GM23338 (cell line): ENCODE measurements around the gene CLEC12A. TPM values are rescaled to one million over a fixed set of nuclear protein-coding genes. Genes with fewer than 3 reads are reported as not detected.

ENCODE experiments used
- ATAC-seq: fragments of 200-7000 bp; cut with Tn5 transposase; 3 replicates; pipeline ENCODE4 v1.9.1; 2020
- DNase-seq: peaks from one replicate; pipeline ENCODE4 v3.0.0-alpha.2; 2015; ENCODE audit warnings: low spot score
- H2AFZ ChIP-seq: fragments of 200-600 bp; sonication (generic); 2 replicates; pipeline ENCODE4 v1.8.0; 2016; ENCODE audit warnings: antibody characterized with exemption, mild to moderate bottlenecking, moderate library complexity
- H3F3A ChIP-seq: fragments of 200-600 bp; sonication (generic); replicated peaks from 2 replicates; pipeline ENCODE4 v1.8.0; 2017; ENCODE audit warnings: antibody characterized with exemption, mixed run types, low read depth
- H3K27ac ChIP-seq: fragments of 200-600 bp; sonication (generic); 2 replicates; pipeline ENCODE4 v1.6.1; 2016; ENCODE audit warnings: low read depth
- H3K27me3 ChIP-seq: fragments of 200-600 bp; sonication (generic); 2 replicates; pipeline ENCODE4 v1.8.0; 2016; ENCODE audit warnings: mild to moderate bottlenecking, mixed run types, moderate library complexity; ENCODE audit not compliant: insufficient read depth
- H3K36me3 ChIP-seq: fragments of 200-600 bp; sonication (generic); 2 replicates; pipeline ENCODE4 v1.8.0; 2016; ENCODE audit warnings: mild to moderate bottlenecking; ENCODE audit not compliant: insufficient read depth
- H3K4me1 ChIP-seq: fragments of 200-600 bp; sonication (generic); 2 replicates; pipeline ENCODE4 v1.8.0; 2016; ENCODE audit warnings: mild to moderate bottlenecking, moderate library complexity; ENCODE audit not compliant: insufficient read depth
- H3K4me2 ChIP-seq: fragments of 200-600 bp; sonication (generic); 2 replicates; pipeline ENCODE4 v1.7.1; 2017; ENCODE audit warnings: mixed run types
- H3K4me3 ChIP-seq: fragments of 200-600 bp; sonication (generic); 2 replicates; pipeline ENCODE4 v1.6.1; 2016; ENCODE audit warnings: mixed run types
- H3K79me2 ChIP-seq: fragments of 200-600 bp; sonication (generic); replicated peaks from 2 replicates; pipeline ENCODE4 v1.8.0; 2017; ENCODE audit warnings: mild to moderate bottlenecking; ENCODE audit not compliant: insufficient read depth
- H3K9me2 ChIP-seq: fragments of 200-600 bp; sonication (generic); 2 replicates; pipeline ENCODE4 v1.8.0; 2017; ENCODE audit not compliant: insufficient read depth
- H4K20me1 ChIP-seq: fragments of 200-600 bp; sonication (generic); replicated peaks from 2 replicates; pipeline ENCODE4 v1.8.0; 2017; ENCODE audit warnings: mild to moderate bottlenecking; ENCODE audit not compliant: insufficient read depth
- H3K27ac Mint-ChIP-seq: 2 replicates; pipeline ENCODE4 v1.8.0; 2020; ENCODE audit warnings: inconsistent platforms, mild to moderate bottlenecking, moderate library complexity, mixed read lengths
- H3K27me3 Mint-ChIP-seq: 3 replicates; pipeline ENCODE4 v1.8.0; 2022; ENCODE audit warnings: low read depth, mild to moderate bottlenecking, moderate library complexity, mixed read lengths, inconsistent platforms; ENCODE audit not compliant: insufficient read depth, poor library complexity
- H3K36me3 Mint-ChIP-seq: 3 replicates; pipeline ENCODE4 v1.8.0; 2021; ENCODE audit warnings: low read depth, mild to moderate bottlenecking, inconsistent platforms, moderate library complexity, mixed read lengths
- H3K4me1 Mint-ChIP-seq: 3 replicates; pipeline ENCODE4 v1.8.0; 2020; ENCODE audit warnings: mild to moderate bottlenecking, inconsistent platforms, mixed read lengths
- H3K4me3 Mint-ChIP-seq: 3 replicates; pipeline ENCODE4 v1.8.0; 2021; ENCODE audit warnings: moderate library complexity, mild to moderate bottlenecking, inconsistent platforms, mixed read lengths
- H3K9me3 Mint-ChIP-seq: 3 replicates; pipeline ENCODE4 v1.8.0; 2020; ENCODE audit warnings: moderate library complexity, mild to moderate bottlenecking, inconsistent platforms, mixed read lengths
- CREB1 ChIP-seq: fragments of 250-450 bp; sonication (Bioruptor Pico); IDR thresholded peaks from 2 replicates; pipeline ENCODE4 v1.5.0; 2020; ENCODE audit warnings: low read depth, mild to moderate bottlenecking, moderate library complexity
- EZH2phosphoT487 ChIP-seq: fragments of 200-600 bp; sonication (generic); IDR thresholded peaks from one replicate; pipeline ENCODE4 v1.8.1; 2018; ENCODE audit warnings: antibody characterized with exemption; ENCODE audit not compliant: unreplicated experiment
- JUNB ChIP-seq: IDR thresholded peaks from one replicate; pipeline ENCODE4 v1.6.1; 2016; ENCODE audit warnings: antibody characterized with exemption; ENCODE audit not compliant: unreplicated experiment
- NANOG ChIP-seq: IDR thresholded peaks from 2 replicates; pipeline ENCODE4 v1.6.1; 2016; ENCODE audit warnings: antibody characterized with exemption, borderline replicate concordance
- POLR2AphosphoS5 ChIP-seq: IDR thresholded peaks from 2 replicates; pipeline ENCODE4 v1.6.1; 2016; ENCODE audit warnings: antibody characterized with exemption, low read depth
- STAT1 ChIP-seq: IDR thresholded peaks from one replicate; pipeline ENCODE4 v1.6.1; 2016; ENCODE audit warnings: antibody characterized with exemption; ENCODE audit not compliant: unreplicated experiment
- ZNF114 ChIP-seq: fragments of 250-450 bp; sonication (Bioruptor Pico); IDR thresholded peaks from 2 replicates; pipeline ENCODE4 v1.5.0; 2020; ENCODE audit warnings: mild to moderate bottlenecking, moderate library complexity
- ZNF331 ChIP-seq: fragments of 250-450 bp; sonication (Bioruptor Pico); IDR thresholded peaks from 2 replicates; pipeline ENCODE4 v1.5.0; 2020; ENCODE audit warnings: low read depth, mild to moderate bottlenecking, moderate library complexity
- ZNF462 ChIP-seq: fragments of 250-450 bp; sonication (Bioruptor Pico); IDR thresholded peaks from 2 replicates; pipeline ENCODE4 v1.5.0; 2020; ENCODE audit warnings: mild to moderate bottlenecking, moderate library complexity
- polyA plus RNA-seq: library from polyadenylated mRNA; unstranded; fragments of >200 nt; fragmentation: Nextera tagmentation; extraction: Ambion mirVana; gene quantifications from 2 replicates; pipeline ENCODE4 v1.2.1, GENCODE V29; 2016
- total RNA-seq: library from RNA; depleted of rRNA; stranded (reverse); fragments of >200 nt; shearing (Covaris generic); gene quantifications from 2 replicates; pipeline ENCODE4 v1.2.3, GENCODE V29; 2014
- TF ChIP-seq, protein P1 (sequence below): IDR thresholded peaks from 2 replicates; pipeline ENCODE4 v1.6.1; 2016; ENCODE audit warnings: antibody characterized with exemption
- TF ChIP-seq, protein P2 (sequence below): IDR thresholded peaks from one replicate; pipeline ENCODE4 v1.6.1; 2018; ENCODE audit warnings: antibody characterized with exemption; ENCODE audit not compliant: unreplicated experiment

The CLEC12A gene
- total and polyA plus RNA-seq, 2 experiments from 2014 or later: not detected

DNA sequence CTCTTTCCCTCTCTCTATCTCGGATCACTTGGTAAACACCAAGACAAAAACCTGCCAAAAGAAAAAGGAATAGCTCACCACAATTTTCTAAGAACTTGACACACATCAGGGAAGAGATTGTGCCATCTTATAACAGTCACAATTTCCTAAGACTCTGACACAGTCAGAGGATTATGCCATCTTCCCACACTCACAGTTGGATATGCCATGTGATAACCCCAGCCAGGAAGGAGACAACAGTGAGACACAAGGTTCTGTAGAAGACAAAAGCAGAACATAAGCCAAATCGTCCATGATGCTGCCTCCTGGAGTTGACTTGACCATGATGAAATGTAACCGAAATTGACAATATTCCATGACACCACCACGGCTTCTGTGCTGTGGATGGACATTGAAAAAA, 56.5 kb downstream of the CLEC12A start (continued):
- TF ChIP-seq POLR2AphosphoS5 (no peak), EZH2phosphoT487 (no peak), NANOG (no peak)
- TF ChIP-seq, protein P1, sequence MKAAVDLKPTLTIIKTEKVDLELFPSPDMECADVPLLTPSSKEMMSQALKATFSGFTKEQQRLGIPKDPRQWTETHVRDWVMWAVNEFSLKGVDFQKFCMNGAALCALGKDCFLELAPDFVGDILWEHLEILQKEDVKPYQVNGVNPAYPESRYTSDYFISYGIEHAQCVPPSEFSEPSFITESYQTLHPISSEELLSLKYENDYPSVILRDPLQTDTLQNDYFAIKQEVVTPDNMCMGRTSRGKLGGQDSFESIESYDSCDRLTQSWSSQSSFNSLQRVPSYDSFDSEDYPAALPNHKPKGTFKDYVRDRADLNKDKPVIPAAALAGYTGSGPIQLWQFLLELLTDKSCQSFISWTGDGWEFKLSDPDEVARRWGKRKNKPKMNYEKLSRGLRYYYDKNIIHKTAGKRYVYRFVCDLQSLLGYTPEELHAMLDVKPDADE: no peak
- TF ChIP-seq, protein P2, sequence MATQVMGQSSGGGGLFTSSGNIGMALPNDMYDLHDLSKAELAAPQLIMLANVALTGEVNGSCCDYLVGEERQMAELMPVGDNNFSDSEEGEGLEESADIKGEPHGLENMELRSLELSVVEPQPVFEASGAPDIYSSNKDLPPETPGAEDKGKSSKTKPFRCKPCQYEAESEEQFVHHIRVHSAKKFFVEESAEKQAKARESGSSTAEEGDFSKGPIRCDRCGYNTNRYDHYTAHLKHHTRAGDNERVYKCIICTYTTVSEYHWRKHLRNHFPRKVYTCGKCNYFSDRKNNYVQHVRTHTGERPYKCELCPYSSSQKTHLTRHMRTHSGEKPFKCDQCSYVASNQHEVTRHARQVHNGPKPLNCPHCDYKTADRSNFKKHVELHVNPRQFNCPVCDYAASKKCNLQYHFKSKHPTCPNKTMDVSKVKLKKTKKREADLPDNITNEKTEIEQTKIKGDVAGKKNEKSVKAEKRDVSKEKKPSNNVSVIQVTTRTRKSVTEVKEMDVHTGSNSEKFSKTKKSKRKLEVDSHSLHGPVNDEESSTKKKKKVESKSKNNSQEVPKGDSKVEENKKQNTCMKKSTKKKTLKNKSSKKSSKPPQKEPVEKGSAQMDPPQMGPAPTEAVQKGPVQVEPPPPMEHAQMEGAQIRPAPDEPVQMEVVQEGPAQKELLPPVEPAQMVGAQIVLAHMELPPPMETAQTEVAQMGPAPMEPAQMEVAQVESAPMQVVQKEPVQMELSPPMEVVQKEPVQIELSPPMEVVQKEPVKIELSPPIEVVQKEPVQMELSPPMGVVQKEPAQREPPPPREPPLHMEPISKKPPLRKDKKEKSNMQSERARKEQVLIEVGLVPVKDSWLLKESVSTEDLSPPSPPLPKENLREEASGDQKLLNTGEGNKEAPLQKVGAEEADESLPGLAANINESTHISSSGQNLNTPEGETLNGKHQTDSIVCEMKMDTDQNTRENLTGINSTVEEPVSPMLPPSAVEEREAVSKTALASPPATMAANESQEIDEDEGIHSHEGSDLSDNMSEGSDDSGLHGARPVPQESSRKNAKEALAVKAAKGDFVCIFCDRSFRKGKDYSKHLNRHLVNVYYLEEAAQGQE: no peak

DNA sequence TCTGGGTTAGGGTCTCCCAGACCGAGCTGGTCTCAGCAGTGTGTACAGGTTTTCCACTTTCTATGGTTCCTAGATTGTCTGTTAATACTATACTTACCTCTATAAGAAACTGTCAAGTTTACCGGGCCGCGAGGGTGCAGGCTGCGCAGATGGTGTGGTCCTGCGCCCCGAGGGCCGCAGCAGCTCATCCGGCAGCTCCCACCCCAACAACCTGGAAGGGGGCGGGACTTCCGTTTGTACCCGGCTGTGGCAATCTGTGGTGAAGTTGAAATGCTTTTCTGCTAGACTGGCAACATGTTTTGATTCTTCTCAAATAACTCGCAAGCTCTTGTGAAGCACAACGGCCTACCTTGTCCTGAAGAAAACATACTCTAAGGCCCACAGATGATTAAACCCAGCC, 59.2 kb downstream of the CLEC12A start, which contains the start of gene CLEC9A:
TSS of gene CLEC9A (plus strand) at position 237 of the 400 bp plus-strand sequence. CDS start 22,006 bp downstream, outside the sequence.
- ATAC-seq: no peak
- Mint-ChIP-seq H3K27ac (no peak within 1 kb of the TSS), H3K36me3 (no peaks in the 10 kb centered on the region; the same call in 2 of the 3 replicates), H3K4me3 (no peak within 1 kb of the TSS), H3K9me3 (peaks cover 9% of the 10 kb centered on the region; the same call in 2 of the 3 replicates), H3K27me3 (no peaks in the 10 kb centered on the region), H3K4me1 (peaks cover 11% of the 10 kb centered on the region; the same call in 2 of the 3 replicates)
- no peak within 1 kb of the TSS for H3K4me3 ChIP-seq
- H3K27ac ChIP-seq: peak within 1 kb of the TSS; percentile 68
- no peak within 1 kb of the TSS; the same call in 1 of the 2 replicates for H2AFZ ChIP-seq
- no peak within 1 kb of the TSS for H3K4me2 ChIP-seq
- no peak for DNase-seq
- no peaks in the 10 kb centered on the region for H3K79me2 ChIP-seq
- H3F3A ChIP-seq: no peaks in the 10 kb centered on the region
- H4K20me1 ChIP-seq: no peaks in the 10 kb centered on the region
- 0 out of 2 replicates have a peak, but pooled peaks cover 8% of the 10 kb centered on the region for H3K9me2 ChIP-seq
- H3K36me3 ChIP-seq: no peaks in the 10 kb centered on the region
- H3K4me1 ChIP-seq: no peaks in the 10 kb centered on the region
- H3K27me3 ChIP-seq: no peaks in the 10 kb centered on the region
- no peak for TF ChIP-seq ZNF114
- no peak for TF ChIP-seq ZNF462 (CRISPR knock-in tag)
- TF ChIP-seq NANOG: no peak
- TF ChIP-seq STAT1: no peak
- no peak for TF ChIP-seq ZNF331 (CRISPR knock-in tag)
- TF ChIP-seq POLR2AphosphoS5: no peak
- no peak for TF ChIP-seq CREB1 (CRISPR knock-in tag)
- TF ChIP-seq EZH2phosphoT487: no peak
- TF ChIP-seq, protein P1: no peak
- TF ChIP-seq JUNB: no peak
